ENCODE results near the gene ANKS1A. TPM values are rescaled to one million over a fixed set of nuclear protein-coding genes. Genes with fewer than 3 reads are reported as not detected.
"Not testable (repeated sequence)": the region's sequence is repeated elsewhere in the genome, so short reads cannot be mapped to it uniquely, and the experiment has no call there.

ANKS1A gene
- total RNA-seq, 1 donor from 2014 or later, result 48.1 TPM

DNA sequence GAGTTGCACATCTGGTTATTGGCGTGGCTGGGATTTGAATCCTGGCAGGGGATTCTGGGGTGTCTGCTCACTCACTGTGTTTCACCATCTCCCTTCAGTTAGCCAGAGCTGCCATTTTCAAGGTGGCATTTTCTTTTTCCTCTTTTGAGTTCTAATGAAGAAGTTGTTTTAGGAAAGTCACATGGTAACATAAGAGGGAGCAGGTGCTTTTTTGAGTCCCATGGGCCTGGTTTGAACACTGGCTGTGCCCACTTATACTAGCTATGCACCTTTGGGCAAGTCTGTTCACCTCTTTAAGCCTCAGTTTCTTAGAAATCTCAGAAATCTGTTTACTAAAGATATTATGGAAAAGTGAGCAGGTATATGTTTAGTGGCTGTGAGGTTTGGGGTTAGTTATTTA lies 39.6 kb downstream of the ANKS1A start:
- no peaks in the 10 kb centered on the region for H3K9me3 ChIP-seq
- TF ChIP-seq, protein P1, sequence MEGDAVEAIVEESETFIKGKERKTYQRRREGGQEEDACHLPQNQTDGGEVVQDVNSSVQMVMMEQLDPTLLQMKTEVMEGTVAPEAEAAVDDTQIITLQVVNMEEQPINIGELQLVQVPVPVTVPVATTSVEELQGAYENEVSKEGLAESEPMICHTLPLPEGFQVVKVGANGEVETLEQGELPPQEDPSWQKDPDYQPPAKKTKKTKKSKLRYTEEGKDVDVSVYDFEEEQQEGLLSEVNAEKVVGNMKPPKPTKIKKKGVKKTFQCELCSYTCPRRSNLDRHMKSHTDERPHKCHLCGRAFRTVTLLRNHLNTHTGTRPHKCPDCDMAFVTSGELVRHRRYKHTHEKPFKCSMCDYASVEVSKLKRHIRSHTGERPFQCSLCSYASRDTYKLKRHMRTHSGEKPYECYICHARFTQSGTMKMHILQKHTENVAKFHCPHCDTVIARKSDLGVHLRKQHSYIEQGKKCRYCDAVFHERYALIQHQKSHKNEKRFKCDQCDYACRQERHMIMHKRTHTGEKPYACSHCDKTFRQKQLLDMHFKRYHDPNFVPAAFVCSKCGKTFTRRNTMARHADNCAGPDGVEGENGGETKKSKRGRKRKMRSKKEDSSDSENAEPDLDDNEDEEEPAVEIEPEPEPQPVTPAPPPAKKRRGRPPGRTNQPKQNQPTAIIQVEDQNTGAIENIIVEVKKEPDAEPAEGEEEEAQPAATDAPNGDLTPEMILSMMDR (IDR thresholded peaks at IDR 0.05), result no peak
- intact Hi-C loops (cut with DNase I), result no loop called here
- ATAC-seq (no peak), DNase-seq (no peak)
- H3K27me3 ChIP-seq (ENCODE audit: low read depth), result no peaks in the 10 kb centered on the region
- H3K4me1 ChIP-seq, result no peaks in the 10 kb centered on the region
- no peak overlapping the region for H3K27ac ChIP-seq
- no peak overlapping the region for H3K4me3 ChIP-seq
- H3K36me3 ChIP-seq, result no peaks in the 10 kb centered on the region

DNA sequence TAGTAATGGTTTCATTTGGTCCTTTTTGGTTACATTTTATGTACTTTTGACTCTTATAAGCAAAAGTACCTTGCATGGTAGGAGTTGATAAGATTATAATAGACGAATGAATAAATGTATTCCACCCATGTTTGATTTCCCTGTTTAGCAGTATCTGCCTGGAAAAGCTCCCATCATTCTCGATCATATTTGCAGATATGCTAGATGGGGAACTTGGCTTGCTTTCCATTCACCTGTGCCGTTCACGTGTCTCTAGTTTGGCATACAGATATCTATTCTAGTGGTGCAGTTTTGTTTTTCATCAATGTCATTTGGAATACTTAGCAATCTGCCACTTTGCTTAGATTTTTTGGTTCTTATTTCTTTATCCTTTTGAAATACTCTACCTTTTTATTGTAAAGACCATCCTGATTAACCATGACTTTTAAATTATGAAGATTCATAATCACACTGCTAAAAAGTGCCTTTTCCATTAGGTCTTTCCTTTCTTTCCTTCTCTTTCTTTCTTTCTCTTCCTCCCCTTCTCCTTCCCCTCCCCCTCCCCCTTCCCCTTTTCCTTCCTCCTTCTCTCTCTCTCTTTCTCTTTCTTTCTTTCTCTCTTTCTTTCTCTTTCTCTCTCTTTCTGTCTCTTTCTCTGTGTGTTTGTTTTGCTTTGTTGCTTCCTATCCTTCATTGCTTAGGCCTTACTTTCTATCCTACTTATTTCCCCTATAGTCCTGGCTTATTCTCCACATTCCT lies 40.4 kb downstream of the ANKS1A start:
- Histone ChIP-seq H3K9me3 (no peaks in the 10 kb centered on the region), H3K27ac (no peak overlapping the region), H3K4me1 (peaks cover 5% of the 10 kb centered on the region), H3K4me3 (no peak overlapping the region), H3K36me3 (no peaks in the 10 kb centered on the region), H3K27me3 (ENCODE audit: low read depth) (no peaks in the 10 kb centered on the region)
- no peak for DNase-seq
- TF ChIP-seq, protein P1 (IDR thresholded peaks at IDR 0.05), result no peak
- ATAC-seq, result no peak
- intact Hi-C loops (cut with DNase I), result no loop called here

DNA sequence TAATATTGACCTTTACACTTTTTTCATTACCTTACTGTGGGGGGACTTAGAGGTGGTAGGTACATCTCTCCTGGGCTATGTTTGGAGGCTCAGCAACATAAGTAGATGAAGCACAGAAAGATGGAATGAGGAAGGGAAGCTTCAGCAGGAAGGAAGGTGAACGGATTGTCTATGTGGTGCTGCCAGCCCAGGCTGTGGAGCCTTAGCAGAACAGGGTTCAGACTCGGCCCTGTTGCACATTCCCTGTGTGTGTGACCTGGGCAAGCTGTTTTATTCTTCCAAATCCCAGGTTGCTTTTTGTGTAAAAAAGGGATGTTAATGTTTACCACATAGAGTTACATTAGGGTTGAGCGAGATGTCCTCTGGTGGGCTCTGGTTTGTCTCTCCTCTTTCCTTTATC lies 41.2 kb downstream of the ANKS1A start:
- H3K27ac ChIP-seq, result no peak overlapping the region
- H3K9me3 ChIP-seq, result no peaks in the 10 kb centered on the region
- no peak overlapping the region for H3K4me3 ChIP-seq
- ATAC-seq, result no peak
- intact Hi-C loops (cut with DNase I), result no loop called here
- H3K4me1 ChIP-seq, result peaks cover 13% of the 10 kb centered on the region
- TF ChIP-seq, protein P1 (IDR thresholded peaks at IDR 0.05), result no peak
- H3K36me3 ChIP-seq, result no peaks in the 10 kb centered on the region
- DNase-seq, result no peak
- H3K27me3 ChIP-seq (ENCODE audit: low read depth), result no peaks in the 10 kb centered on the region

DNA sequence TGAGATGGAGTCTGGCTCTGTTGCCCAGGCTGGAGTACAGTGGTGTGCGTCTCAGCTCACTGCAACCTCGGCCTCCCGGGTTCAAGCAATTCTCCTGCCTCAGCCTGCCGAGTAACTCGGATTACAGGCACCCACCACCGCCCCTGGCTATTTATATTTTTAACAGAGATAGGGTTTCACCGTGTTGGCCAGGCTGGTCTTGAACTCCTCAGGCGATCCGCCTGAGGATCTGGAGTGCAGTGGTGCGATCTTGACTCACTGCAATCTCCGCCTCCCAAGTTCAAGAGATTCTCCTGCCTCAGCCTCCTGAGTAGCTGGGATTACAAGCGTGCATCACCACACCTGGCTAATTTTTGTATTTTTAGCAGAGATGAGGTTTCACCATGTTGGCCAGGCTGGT lies 43.1 kb downstream of the ANKS1A start:
- H3K36me3 ChIP-seq; H3K27ac ChIP-seq; ATAC-seq; DNase-seq; H3K4me3 ChIP-seq; H3K27me3 ChIP-seq (ENCODE audit: low read depth); intact Hi-C loops (cut with DNase I); H3K9me3 ChIP-seq: not testable (repeated sequence)
- H3K4me1 ChIP-seq, result peaks cover 17% of the 10 kb centered on the region

DNA sequence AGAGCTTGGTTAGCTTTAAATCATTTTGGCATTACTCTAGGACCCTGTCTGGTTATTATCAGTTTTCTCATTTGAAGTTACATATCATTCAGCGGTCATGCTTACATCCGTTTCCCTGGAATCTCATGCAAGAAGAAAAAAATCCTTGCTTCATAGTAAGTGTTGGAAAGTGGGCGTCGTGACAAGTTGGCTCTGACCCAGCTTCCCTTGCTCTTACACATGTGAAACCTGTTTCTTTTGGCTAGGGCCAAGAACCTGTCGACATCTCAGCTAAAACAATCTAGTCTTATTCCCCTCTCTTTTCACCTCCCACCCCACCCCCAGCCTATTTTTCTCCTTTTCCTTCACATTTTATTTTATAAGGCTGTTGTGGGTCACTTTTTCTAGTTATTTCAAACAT lies 45.5 kb downstream of the ANKS1A start:
- peak; percentile 27 to 59 for ATAC-seq
- intact Hi-C loops (cut with DNase I), result no loop called here

DNA sequence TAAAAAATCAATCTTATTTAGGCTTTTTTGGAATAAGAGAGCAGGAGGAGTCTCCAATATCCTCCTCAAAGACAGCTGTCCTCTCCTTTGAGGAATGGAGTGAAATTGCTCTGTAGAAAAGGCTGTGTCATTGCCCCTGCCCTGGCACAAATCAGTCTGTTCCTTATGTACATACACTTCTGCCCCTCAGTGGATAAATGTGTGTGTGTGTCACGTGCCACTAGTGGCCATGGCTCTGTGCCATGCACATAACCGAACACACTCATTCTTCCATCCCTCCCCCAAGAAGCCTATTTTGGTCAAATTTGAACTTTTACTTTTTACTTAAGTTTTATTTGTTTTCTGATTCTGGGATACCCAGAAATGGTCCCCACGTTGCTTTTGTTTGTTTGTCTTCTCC lies 49.2 kb downstream of the ANKS1A start:
- intact Hi-C loops (cut with DNase I), result no loop called here
- H3K27ac ChIP-seq, result no peak overlapping the region
- no peaks in the 10 kb centered on the region for H3K27me3 ChIP-seq (ENCODE audit: low read depth)
- no peaks in the 10 kb centered on the region for H3K9me3 ChIP-seq
- TF ChIP-seq, protein P1 (IDR thresholded peaks at IDR 0.05), result no peak
- H3K4me3 ChIP-seq, result no peak overlapping the region
- no peak for DNase-seq
- peak in 1 of 2 donors; percentile 53 for ATAC-seq
- H3K36me3 ChIP-seq, result no peaks in the 10 kb centered on the region
- peaks cover 37% of the 10 kb centered on the region for H3K4me1 ChIP-seq

More for the DNA sequence above, 45.5 kb downstream of the ANKS1A start:
- TF ChIP-seq, protein P1 (IDR thresholded peaks at IDR 0.05), result no peak
- Histone ChIP-seq H3K36me3 (no peaks in the 10 kb centered on the region), H3K27me3 (ENCODE audit: low read depth) (no peaks in the 10 kb centered on the region), H3K4me3 (no peak overlapping the region), H3K4me1 (peaks cover 27% of the 10 kb centered on the region), H3K27ac (no peak overlapping the region), H3K9me3 (no peaks in the 10 kb centered on the region)
- peak; percentile 79 for DNase-seq
